Left colon (tissue), 2 donors: ENCODE results near the gene EMB. TPM values are rescaled to one million over a fixed set of nuclear protein-coding genes. Genes with fewer than 3 reads are reported as not detected.
"Not testable (repeated sequence)": the region's sequence is repeated elsewhere in the genome, so short reads cannot be mapped to it uniquely, and the experiment has no call there.

Experiments used
- ATAC-seq: fragments of 200-7000 bp; cut with Tn5 transposase; one replicate; pipeline ENCODE4 v1.9.1; 2020; ENCODE audit warnings: mild to moderate bottlenecking, moderate library complexity
- DNase-seq, 2 donors: peaks; one replicate each; pipeline ENCODE4 v3.0.0-alpha.2; 2020
- intact Hi-C, 2 donors: fragments of 100-400 bp; cut with DNase I in 1 of 2; cut with micrococcal nuclease in 1 of 2; formaldehyde crosslinking; loops; one replicate each; pipeline versions ENCODE4 v1.11.2 to v1.14.0; 2022; cut with DNase I, micrococcal nuclease
- total RNA-seq, 2 donors: library from RNA; stranded (reverse); fragmentation: NEBNext Ultra II Directional; extraction: Animal tissue kit (Norgen Biotek cat#: 25700); gene quantifications; one replicate each; pipeline ENCODE4 v1.2.1, GENCODE V29; 2021
- donor health status: DM: no; HTN: no; CAD: no.
- donor health status: DM: yes; HTN: yes; CAD: no.

Gene EMB
- total RNA-seq, 2 donors from 2014 or later = 6.1 to 8.6 TPM

DNA sequence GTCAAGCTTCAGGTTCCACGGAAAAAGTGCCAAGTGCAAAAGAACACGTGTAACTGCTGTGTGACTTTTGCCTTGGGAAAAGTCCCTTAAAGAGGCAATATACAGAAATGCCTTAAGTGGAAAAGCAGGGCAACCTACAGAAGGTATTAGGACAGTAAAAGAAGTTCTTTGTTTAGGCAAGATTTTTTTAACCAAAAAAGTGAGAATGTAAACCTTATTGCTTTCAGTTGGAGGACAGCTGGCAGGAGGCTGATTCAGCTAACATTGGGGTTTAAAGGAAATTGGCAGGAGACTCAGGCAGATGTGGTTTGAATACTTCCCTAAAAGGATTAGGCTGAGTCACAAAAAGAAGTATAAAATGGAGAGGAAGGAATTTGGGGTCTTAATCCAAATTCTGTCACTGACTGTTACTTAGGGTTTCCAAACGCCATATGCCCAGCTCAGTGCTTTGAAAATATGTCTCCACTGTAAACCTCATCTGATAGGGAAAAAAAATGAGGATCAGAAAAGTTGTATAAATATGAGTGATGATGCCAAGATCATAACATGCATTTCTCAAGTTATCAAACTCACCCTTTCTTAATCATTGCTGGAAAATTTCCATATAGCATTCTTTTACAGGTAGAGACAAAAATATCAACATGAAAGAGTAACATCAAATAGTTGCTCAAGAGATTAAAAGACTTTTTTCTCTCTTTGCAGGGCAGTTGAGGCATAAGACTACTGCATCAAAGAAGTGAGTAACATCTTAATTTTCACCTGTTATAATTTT, 9.8 kb downstream of the EMB start:
- DNase-seq, intact Hi-C loops, ATAC-seq: not testable (repeated sequence)

- intact Hi-C loops, DNase-seq, ATAC-seq: not testable (repeated sequence)
Measured at GRCh38 chr5:50423100-50423799, 17.8 kb downstream of the EMB start.

GRCh38 chr5:50421184-50421950, 19.7 kb downstream of the EMB start:
- intact Hi-C loops, ATAC-seq, DNase-seq: not testable (repeated sequence)

GRCh38 chr5:50420343-50420935, 20.6 kb downstream of the EMB start:
- DNase-seq = no peak

DNA sequence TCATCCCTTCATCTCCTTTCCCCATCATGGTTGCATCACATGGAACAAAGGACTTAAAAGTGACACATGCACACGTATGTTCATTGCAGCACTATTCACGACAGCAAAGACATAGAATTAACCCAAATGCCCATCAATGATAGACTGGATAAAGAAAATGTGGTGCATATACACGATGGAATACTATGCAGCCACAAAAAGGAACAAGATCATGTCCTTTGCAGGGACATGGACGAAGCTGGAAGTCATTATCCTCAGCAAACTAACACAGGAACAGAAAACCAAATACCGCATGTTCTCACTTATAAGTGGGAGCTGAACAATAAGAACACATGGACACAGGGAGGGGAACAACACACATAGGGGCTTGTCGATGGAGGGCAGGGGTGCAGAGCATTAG, 21.4 kb downstream of the EMB start:
- DNase-seq, intact Hi-C loops, ATAC-seq: not testable (repeated sequence)

More at GRCh38 chr5:50420343-50420935, 20.6 kb downstream of the EMB start:
- ATAC-seq = no peak
- intact Hi-C loops = no loop called here

GRCh38 chr5:50416637-50417036, 24.5 kb downstream of the EMB start:
- ATAC-seq, DNase-seq, intact Hi-C loops: not testable (repeated sequence)

GRCh38 chr5:50415912-50416311, 25.2 kb downstream of the EMB start:
- DNase-seq (no peak), ATAC-seq (no peak)
- intact Hi-C loops = no loop called here

DNA sequence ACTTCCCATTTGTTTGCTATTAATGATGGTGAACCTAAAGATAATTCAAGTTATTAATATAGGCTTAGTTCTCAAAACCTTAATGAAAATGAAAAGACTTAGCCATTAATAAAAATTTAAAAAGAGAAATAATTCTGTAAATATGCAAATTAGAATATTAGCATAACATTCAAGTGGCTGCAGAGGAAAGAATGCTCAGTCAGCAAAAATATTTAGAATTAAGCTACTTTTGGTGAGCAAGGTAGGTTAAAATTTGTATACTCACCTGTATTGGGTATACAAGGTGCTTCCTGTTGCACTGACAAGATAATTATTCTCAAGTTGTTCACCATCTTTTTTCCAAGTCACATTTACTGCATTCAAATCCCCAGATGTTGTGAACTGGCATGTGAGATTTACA, 30.2 kb downstream of the EMB start:
- intact Hi-C loops, ATAC-seq, DNase-seq: not testable (repeated sequence)

GRCh38 chr5:50406877-50407276, 34.2 kb downstream of the EMB start:
- intact Hi-C loops = no loop called here
- ATAC-seq (no peak), DNase-seq (no peak)

- intact Hi-C loops = no loop called here
- no peak for ATAC-seq
- DNase-seq = no peak
Measured at GRCh38 chr5:50401336-50401735, 39.8 kb downstream of the EMB start.

DNA sequence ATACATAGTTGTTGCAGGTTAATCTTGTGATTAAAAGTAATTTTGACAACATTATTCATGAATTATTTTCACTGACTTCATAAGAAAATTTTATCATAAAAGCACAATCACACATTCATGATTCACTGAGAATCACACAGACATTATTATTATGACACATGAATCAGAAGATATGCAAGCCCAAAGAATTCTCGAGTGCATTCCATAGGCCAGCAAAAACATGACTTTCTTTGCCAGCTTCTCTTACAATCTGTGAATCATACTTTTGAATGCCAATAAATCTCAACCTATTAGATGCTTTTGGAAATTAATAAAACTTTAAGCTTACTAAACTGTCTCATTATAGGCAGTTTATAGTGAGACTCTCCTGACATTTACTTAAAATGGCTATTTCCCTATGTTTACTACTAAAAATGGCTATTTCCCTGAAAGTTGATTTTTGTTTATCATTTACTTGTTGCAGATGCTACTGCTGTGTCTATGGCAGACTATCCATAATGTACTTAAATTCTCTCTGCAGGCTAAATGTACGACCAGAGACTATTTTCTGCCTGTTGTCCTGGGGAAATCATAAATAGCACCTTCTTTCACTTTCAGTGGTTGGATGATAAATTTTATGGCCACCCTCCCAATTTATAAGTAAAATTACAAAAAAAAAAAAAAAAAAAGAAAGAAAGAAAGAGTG, 47.0 kb downstream of the EMB start:
- intact Hi-C loops, DNase-seq, ATAC-seq: not testable (repeated sequence)

DNA sequence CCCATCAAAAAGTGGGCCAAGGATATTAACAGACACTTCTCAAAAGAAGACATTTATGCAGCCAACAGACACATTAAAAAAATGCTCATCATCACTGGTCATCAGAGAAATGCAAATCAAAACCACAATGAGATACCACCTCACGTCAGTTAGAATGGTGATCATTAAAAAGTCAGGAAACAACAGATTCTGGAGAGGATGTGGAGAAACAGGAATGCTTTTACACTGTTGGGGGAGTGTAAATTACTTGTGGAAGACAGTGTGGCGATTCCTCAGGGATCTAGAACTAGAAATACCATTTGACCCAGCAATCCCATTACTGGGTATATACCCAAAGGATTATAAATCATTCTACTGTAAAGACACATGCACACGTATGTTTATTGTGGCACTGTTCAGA, 48.8 kb downstream of the EMB start:
- intact Hi-C loops, ATAC-seq, DNase-seq: not testable (repeated sequence)

GRCh38 chr5:50384381-50384780, 56.7 kb downstream of the EMB start:
- ATAC-seq, intact Hi-C loops, DNase-seq: not testable (repeated sequence)

DNA sequence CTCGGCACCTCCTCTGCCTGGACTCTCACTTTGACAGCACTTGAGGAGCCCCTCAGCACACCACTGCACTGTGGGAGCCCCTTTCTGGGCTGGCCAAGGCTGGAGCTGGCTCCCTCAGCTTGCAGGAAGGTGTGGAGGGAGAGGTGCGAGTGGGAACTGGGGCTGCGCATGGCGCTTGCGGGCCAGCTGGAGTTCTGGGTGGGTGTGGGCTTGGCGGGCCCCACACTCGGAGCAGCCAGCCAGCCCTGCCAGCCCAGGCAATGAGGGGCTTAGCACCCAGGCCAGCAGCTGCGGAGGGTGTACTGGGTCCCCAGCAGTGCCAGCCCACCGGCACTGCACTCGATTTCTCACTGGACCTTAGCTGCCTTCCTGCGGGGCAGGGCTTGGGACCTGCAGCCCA, 64.4 kb downstream of the EMB start:
- ATAC-seq, intact Hi-C loops, DNase-seq: not testable (repeated sequence)

DNA sequence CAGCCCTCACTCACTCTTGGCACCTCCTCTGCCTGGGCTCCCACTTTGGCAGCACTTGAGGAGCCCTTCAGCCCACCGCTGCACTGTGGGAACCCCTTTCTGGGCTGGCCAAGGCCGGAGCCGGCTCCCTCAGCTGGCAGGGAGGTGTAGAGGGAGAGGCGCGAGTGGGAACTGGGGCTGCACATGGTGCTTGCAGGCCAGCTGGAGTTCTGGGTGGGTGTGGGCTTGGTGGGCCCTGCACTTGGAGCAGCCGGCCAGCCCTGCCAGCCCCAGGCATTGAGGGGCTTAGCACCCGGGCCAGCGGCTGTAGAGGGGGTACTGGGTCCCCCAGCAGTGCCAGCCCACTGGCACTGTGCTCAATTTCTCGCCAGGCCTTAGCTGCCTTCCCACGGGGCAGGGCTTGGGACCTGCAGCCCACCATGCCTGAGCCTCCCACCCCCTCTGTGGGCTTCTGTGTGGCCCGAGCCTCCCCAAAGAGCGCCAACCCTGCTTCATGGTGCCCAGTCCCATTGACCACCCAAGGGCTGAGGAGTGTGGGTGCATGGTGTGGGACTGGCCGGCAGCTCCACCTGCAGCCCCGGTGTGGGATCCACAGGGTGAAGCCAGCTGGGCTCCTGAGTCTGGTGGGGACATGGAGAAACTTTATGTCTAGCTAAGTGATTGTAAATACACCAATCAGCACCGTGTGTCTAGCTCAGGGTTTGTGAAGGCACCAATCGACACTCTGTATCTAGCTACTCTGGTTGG, 71.6 kb downstream of the EMB start:
- intact Hi-C loops, ATAC-seq, DNase-seq: not testable (repeated sequence)

DNA sequence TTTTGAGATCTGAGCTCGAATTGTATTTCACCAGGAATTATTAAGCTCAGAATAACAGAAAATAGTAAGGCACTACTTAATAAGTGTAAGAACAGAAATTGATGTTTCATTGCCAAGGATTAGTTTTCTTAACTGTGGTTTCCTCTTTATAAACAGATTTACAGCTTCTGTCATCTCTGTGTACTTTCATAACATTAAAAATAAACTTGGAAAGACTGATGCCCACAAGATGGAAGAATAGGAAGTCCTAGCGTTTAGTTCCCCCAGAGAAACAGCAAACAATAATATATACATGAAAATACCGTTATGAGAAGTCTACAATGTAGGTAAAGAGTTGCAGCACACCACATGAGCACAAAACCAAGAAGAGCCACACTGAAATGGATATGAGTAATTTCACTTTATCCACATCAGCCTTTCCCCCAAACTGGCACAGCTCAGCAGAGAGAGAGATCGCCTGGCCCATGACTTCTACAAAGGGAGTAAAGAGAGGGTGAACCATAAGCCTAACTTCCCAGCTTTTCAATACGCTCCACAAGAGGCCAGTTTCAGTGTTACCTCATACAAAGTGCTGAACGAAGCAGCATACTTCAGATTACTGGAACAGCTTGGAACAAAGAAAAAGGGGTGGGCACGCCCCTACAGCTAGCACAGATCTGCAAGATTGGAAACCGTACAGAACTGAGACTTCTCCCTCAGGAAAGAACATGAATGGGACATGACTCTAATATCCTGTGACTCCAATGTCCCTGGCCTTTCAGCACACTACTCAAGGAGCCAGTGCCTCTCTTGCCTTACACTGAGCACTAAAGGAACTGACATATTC, 75.4 kb downstream of the EMB start:
- DNase-seq (no peak), ATAC-seq (no peak)
- intact Hi-C loops = no loop called here
